GM06990 (cell line): Measurements from ENCODE around the gene EEF2K.

ENCODE experiments used
- DNase-seq: peaks from one replicate; pipeline ENCODE4 v3.0.0-alpha.2; 2011; ENCODE audit not compliant: insufficient read length; ENCODE audit errors: extremely low read depth
- H3K27me3 ChIP-seq: replicated peaks from 2 replicates; pipeline ENCODE4 v1.6.0; 2011; ENCODE audit warnings: low read length; ENCODE audit not compliant: control insufficient read depth, insufficient read depth
- H3K36me3 ChIP-seq: 2 replicates; pipeline ENCODE4 v1.5.1; 2011; ENCODE audit warnings: low read length; ENCODE audit not compliant: control insufficient read depth, insufficient read depth
- H3K4me3 ChIP-seq: replicated peaks from 2 replicates; pipeline ENCODE4 v1.5.1; 2011; ENCODE audit warnings: low read depth, mild to moderate bottlenecking, control low read depth, low read length
- TF ChIP-seq, protein P1 (sequence below): IDR thresholded peaks from 2 replicates; pipeline ENCODE4 v1.5.1; 2011; ENCODE audit warnings: low read length, control low read depth, mild to moderate bottlenecking, inconsistent platforms; ENCODE audit not compliant: insufficient read depth, poor library complexity, severe bottlenecking

EEF2K gene

DNA sequence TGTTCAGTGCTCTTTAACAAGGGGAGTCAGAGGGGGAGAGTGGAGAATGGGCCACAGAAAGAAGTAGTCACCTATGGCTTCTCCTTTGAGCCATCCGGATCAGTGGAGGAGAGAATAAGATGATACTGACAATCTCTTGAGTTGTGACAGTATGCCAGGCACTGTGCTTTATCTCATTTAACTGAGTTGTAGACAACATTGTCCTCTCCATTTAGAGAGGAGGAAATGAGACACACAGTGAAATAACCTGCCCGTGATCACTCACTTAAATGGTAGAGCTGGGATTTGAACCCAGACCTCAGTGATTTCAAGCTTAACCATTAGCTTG, 17.8 kb upstream of the EEF2K start:
- TF ChIP-seq, protein P1, sequence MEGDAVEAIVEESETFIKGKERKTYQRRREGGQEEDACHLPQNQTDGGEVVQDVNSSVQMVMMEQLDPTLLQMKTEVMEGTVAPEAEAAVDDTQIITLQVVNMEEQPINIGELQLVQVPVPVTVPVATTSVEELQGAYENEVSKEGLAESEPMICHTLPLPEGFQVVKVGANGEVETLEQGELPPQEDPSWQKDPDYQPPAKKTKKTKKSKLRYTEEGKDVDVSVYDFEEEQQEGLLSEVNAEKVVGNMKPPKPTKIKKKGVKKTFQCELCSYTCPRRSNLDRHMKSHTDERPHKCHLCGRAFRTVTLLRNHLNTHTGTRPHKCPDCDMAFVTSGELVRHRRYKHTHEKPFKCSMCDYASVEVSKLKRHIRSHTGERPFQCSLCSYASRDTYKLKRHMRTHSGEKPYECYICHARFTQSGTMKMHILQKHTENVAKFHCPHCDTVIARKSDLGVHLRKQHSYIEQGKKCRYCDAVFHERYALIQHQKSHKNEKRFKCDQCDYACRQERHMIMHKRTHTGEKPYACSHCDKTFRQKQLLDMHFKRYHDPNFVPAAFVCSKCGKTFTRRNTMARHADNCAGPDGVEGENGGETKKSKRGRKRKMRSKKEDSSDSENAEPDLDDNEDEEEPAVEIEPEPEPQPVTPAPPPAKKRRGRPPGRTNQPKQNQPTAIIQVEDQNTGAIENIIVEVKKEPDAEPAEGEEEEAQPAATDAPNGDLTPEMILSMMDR: no peak
- H3K4me3 ChIP-seq: no peak overlapping the region
- no peaks in the 10 kb centered on the region for H3K36me3 ChIP-seq
- H3K27me3 ChIP-seq: no peaks in the 10 kb centered on the region
- DNase-seq: no peak

DNA sequence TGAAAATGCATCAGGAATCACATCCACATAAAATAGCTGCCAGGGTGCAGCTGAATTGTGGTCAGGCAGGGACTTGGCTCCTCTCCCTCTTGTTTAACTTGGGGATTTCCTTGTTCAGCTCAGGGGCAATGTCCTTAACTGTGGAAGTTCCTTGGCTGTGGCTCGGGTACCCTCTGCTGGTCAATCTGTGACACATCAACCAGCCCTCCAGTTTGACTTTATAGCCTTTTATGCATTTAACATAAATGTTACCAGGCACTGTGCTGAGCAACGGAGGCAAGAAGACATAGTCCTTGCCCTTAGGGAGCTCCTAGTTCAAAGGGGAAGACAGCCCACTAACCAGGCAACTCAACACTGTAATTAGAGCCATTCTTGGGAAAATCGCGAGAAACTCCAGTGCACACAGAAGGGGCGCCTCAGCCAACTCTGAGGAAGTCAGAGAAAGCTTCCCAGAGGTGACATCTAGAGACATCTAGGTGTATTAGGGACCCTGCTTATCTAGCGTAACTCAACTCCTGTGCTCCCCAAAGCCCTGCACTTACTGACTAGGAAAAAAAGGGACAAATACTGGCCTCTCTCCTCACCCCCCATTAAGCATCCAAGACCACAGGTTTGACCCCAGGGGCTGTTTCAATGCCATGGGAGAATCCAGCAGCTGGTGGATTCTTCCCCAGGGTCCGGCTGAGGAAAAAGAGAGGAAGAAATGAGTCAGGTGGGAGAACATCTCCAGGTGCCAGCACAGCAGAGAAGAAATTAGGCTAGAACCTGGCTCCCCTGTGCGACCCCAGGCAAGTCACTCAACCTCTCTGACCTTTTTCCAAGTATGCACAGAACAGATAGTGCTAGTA, 17.3 kb upstream of the EEF2K start:
- TF ChIP-seq, protein P1: peak; percentile 81
- Histone ChIP-seq H3K4me3 (no peak overlapping the region), H3K27me3 (no peaks in the 10 kb centered on the region), H3K36me3 (no peaks in the 10 kb centered on the region)
- no peak for DNase-seq

DNA sequence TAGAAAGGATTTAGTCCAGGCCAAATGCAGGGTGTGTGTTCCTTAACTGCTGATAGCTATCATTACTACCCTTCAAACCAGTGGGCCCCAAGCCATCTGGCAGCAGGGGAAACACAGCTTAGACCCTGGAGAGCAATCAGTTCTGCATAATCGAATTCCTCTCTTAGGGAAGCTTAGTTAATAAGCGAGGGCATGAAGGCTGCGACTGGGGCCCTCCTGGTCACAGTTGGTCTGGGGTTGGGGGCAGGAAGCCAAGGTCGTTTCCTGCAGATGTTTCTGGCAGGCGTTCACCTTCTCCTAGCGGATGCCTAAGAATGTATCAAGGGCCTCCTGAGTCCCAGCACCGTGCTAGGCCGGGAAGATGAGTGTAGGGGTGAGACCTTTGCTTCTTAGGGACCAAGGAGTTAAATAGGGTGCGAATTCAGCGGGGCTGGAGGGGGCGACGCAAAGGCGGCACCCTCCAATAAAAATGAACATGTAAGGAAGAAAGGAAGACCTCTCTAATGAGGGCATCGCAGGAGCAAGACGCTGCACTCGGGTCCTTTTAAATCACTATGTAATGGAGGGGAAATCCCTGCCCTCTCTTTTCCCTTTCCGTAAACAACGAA, 16.5 kb upstream of the EEF2K start:
- H3K4me3 ChIP-seq: peak overlapping the region; percentile 76
- no peaks in the 10 kb centered on the region for H3K27me3 ChIP-seq
- TF ChIP-seq, protein P1: no peak
- no peaks in the 10 kb centered on the region for H3K36me3 ChIP-seq
- DNase-seq: no peak

DNA sequence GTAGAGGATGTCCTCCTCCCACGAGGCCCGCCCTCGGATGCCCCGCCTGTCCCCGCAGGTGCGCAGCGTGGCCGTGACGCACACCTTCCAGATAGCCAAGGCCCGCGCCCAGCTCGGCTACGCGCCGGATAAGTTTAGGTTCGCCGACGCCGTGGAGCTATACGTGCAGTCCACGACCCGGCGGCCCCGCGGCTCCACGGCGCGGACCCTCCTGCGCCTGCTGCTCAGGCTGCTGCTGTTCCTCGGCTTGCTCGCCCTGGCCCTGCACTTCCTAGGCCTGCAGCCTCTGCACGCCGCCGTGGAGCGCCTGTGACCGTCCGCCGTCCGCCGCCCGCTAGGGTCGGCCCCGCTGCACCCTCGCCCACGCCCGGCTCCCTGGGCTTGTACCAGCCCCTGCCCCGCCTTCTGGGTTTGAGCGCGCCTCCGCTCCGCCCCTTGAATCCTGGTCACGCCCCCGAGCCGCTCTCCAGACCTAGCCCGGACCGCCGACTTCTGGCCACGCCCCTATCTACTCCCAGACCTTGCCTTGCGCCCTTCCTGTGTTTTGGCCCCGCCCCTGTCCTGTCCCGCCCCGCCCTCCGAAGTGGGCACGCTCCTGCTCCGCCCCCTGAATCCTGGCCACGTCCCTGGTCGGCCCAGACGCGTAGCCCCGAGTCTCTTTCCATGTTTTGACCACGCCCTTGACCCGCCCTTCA, 15.8 kb upstream of the EEF2K start:
- H3K36me3 ChIP-seq: no peaks in the 10 kb centered on the region
- peak overlapping the region; percentile 76 for H3K4me3 ChIP-seq
- H3K27me3 ChIP-seq: no peaks in the 10 kb centered on the region
- TF ChIP-seq, protein P1: no peak
- DNase-seq: peak; percentile 96

DNA sequence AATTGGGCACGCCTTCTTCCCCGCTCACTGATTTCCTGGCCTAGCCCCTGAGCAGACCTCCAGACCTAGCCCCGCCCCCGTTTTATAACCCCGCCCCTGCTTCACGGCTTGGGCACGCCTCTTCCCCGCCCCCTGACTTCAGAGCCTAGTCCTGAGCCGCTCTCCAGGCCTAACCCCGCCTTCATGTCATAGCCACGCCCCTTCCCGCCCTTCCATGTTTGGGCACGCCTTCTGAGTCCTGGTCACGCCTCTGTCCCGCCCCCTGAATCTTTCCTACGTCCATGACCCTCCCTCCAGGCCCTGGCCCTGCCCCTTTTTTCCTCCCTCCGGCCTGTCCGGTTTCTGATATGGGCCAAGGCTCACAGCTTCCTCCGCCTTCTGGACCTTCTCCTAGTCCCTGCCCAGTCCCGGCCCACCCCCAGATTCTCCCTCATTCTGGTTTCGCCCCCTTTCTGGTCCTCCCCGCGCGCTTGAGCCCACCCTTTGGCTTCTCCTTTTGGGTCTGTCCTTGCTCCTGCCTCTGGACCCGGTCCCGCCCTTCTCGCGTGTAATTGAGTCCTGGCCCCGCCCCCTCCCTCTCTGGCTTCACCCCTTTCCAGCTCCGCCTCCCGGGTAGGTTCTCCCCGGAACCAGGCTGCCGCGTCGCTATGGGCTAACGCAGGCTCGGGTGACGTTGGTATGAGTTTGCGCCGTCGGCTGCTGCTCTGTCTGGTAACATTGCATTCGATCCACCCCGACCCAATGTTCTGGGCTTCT, 15.1 kb upstream of the EEF2K start:
- no peaks in the 10 kb centered on the region for H3K27me3 ChIP-seq
- no peaks in the 10 kb centered on the region for H3K36me3 ChIP-seq
- peak; percentile 96 for DNase-seq
- TF ChIP-seq, protein P1: no peak
- H3K4me3 ChIP-seq: peak overlapping the region; percentile 63
